ENCODE data around the gene EFHD2. TPM values are rescaled to one million over a fixed set of nuclear protein-coding genes. Genes with fewer than 3 reads are reported as not detected.

EFHD2 gene
- total RNA-seq, 1 donor from 2014 or later, result 64.3 TPM

- no peak for ATAC-seq
Measured at GRCh38 chr1:15380601-15381508, 28.8 kb upstream of the EFHD2 start.

GRCh38 chr1:15381805-15382204 lies 27.9 kb upstream of the EFHD2 start:
- intact Hi-C loops (cut with DNase I), result no loop called here
- ATAC-seq, result no peak
- H3K4me1 ChIP-seq, result peaks cover 5% of the 10 kb centered on the region

More at GRCh38 chr1:15380601-15381508, 28.8 kb upstream of the EFHD2 start:
- no peak for DNase-seq
- Histone ChIP-seq H3K27ac (no peak overlapping the region), H3K27me3 (no peaks in the 10 kb centered on the region), H3K9me3 (no peaks in the 10 kb centered on the region), H3K4me3 (no peak overlapping the region), H3K36me3 (no peaks in the 10 kb centered on the region), H3K4me1 (peaks cover under 1% of the 10 kb centered on the region)
- TF ChIP-seq, protein P1, sequence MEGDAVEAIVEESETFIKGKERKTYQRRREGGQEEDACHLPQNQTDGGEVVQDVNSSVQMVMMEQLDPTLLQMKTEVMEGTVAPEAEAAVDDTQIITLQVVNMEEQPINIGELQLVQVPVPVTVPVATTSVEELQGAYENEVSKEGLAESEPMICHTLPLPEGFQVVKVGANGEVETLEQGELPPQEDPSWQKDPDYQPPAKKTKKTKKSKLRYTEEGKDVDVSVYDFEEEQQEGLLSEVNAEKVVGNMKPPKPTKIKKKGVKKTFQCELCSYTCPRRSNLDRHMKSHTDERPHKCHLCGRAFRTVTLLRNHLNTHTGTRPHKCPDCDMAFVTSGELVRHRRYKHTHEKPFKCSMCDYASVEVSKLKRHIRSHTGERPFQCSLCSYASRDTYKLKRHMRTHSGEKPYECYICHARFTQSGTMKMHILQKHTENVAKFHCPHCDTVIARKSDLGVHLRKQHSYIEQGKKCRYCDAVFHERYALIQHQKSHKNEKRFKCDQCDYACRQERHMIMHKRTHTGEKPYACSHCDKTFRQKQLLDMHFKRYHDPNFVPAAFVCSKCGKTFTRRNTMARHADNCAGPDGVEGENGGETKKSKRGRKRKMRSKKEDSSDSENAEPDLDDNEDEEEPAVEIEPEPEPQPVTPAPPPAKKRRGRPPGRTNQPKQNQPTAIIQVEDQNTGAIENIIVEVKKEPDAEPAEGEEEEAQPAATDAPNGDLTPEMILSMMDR (IDR thresholded peaks at IDR 0.05), result no peak
- intact Hi-C loops (cut with DNase I), result no loop called here

DNA sequence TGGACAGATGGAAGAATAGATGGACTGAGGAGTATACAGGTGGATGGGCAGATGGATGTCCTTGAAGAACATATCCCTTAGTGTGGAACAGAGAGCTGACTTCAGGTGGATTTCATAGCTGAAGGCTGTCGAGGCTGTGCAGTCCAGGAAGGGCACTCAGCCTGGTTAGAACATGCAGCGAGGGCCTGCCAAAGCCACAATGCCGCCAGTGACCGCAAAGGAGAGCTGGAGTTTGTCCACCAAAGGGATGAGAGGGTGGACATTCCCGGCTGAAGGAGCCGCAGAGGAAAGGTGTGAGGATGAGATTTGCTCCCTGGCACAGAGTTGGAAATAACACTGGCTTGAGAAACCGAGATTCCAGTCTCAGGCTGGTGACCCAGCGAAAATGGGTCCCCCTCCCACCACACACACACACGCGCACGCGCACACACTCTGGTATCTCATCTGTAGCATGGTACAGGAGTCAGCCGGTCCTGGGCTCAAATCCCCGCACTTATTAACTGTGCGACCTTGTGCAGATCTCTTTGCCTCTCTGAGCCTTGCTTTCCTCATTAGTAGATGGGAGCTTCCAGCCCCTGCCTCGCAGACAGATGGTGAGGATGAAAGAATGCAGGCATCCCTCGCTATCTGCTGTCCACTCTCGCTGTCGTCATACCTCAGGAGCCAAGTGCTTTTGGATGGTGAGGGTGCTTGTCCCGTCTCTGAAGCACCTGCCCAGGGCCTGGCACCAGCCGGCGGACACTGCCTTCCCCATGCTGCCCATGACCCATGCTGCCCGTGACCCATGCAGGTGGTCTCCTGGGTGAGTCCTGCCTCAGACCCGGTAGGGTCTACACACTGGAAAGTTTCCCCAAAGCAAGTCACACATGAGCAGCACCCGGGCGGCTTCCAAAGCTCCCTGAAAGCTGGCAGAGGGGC lies 26.8 kb upstream of the EFHD2 start:
- TF ChIP-seq, protein P1 (IDR thresholded peaks at IDR 0.05), result no peak
- Histone ChIP-seq H3K27me3 (no peaks in the 10 kb centered on the region), H3K27ac (no peak overlapping the region), H3K4me3 (no peak overlapping the region), H3K4me1 (peaks cover 5% of the 10 kb centered on the region), H3K36me3 (no peaks in the 10 kb centered on the region), H3K9me3 (no peaks in the 10 kb centered on the region)
- intact Hi-C loops (cut with DNase I), result no loop called here
- DNase-seq (no peak), ATAC-seq (peak; percentile 5)

More at GRCh38 chr1:15381805-15382204, 27.9 kb upstream of the EFHD2 start:
- no peaks in the 10 kb centered on the region for H3K36me3 ChIP-seq
- DNase-seq, result no peak
- TF ChIP-seq, protein P1 (IDR thresholded peaks at IDR 0.05), result no peak
- no peak overlapping the region for H3K4me3 ChIP-seq
- no peaks in the 10 kb centered on the region for H3K27me3 ChIP-seq
- no peak overlapping the region for H3K27ac ChIP-seq
- no peaks in the 10 kb centered on the region for H3K9me3 ChIP-seq

- peaks cover 5% of the 10 kb centered on the region for H3K4me1 ChIP-seq
- intact Hi-C loops (cut with DNase I), result no loop called here
- H3K27me3 ChIP-seq, result no peaks in the 10 kb centered on the region
- H3K9me3 ChIP-seq, result no peaks in the 10 kb centered on the region
- no peaks in the 10 kb centered on the region for H3K36me3 ChIP-seq
- DNase-seq, result no peak
- TF ChIP-seq, protein P1 (IDR thresholded peaks at IDR 0.05), result no peak
- no peak for ATAC-seq
- H3K4me3 ChIP-seq, result no peak overlapping the region
- no peak overlapping the region for H3K27ac ChIP-seq
Measured at GRCh38 chr1:15383810-15384209, 25.9 kb upstream of the EFHD2 start.

- H3K4me3 ChIP-seq, result no peak overlapping the region
- H3K9me3 ChIP-seq, result no peaks in the 10 kb centered on the region
- H3K36me3 ChIP-seq, result no peaks in the 10 kb centered on the region
- intact Hi-C loops (cut with DNase I), result no loop called here
- ATAC-seq (no peak), DNase-seq (no peak)
- peaks cover 5% of the 10 kb centered on the region for H3K4me1 ChIP-seq
- no peaks in the 10 kb centered on the region for H3K27me3 ChIP-seq
- H3K27ac ChIP-seq, result no peak overlapping the region
- TF ChIP-seq, protein P1 (IDR thresholded peaks at IDR 0.05), result no peak
Measured at GRCh38 chr1:15384301-15384901, 25.3 kb upstream of the EFHD2 start.

All from upper lobe of right lung (tissue), 1 donor.